Hindlimb muscle (tissue), 1 donor: ENCODE data around the gene FOXP2. TPM values are rescaled to one million over a fixed set of nuclear protein-coding genes. Genes with fewer than 3 reads are reported as not detected.
"Not testable (repeated sequence)": the region's sequence is repeated elsewhere in the genome, so short reads cannot be mapped to it uniquely, and the experiment has no call there.

Experiments used
- DNase-seq: peaks from one replicate; pipeline ENCODE4 v3.0.0-alpha.2; 2013
- polyA plus RNA-seq: library from polyadenylated mRNA; unstranded; fragments of 120-200 nt; gene quantifications from one replicate; pipeline ENCODE4 v1.2.1, GENCODE V29; 2013; ENCODE audit not compliant: insufficient read length

Gene FOXP2
- polyA plus RNA-seq = 9.3 TPM

DNA sequence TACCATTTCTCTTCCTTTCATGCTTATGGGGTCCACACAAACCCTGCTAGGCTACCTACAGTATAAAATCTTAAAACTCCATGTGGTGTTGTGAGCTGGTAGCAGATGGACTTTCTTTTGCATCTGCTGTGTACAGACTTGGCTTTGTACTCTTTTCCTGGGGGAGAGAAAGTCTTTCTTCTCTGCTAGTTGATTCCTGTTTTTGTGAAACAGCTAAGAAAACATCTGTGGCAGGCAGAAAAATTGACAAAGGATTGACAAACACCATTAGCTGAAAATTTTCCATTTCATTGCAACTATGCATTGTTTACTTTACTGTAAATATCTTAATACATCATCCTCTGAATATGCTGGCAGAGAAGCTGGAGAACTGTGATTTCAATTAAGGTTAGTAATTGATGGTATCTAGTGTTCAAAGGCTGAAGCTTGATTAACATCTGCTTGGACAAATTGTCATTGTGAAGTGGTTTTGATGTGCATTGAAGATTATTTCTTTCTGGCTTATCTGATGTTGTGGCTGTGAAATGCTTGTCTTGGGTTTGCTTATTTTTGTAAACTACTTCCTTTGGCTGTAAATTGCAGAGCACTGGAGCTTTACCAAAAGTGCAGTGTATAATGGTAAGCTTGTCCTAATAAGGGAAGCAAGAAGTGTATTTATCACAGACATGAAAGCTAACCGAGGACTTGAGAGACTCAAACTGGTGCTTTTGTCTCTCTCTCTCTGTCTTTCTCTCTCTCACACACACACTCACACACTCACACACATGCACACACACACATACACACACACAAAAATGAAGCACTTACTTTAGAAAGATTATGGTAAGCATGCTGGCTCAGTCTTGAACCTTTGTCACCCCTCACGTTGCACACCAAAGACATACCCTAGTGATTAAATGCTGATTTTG is at the start of gene FOXP2:
TSS of gene FOXP2 (plus strand) at position 660 of the 908 bp plus-strand sequence. CDS start 11,697 bp downstream, outside the sequence.
- peak; percentile 59 for DNase-seq

DNA sequence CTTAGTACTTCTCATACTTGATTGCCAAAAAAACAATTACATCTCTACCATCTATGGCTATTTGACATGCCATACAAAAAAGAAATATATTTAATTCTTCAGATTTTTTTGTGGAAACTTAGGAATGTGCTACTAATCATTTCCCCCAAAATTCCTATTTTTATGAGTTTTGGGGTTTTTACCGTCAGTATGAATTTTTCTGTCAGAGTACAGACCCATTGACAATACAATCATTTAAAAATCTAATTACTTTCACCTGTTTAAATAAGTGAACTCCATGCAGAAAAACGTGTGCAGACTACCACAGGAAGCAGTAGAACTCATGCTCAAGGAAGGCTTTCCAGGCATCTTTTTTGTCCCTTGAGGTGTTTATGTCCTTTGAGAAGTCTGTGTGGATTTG is 48.8 kb upstream of the FOXP2 start:
- no peak for DNase-seq

DNA sequence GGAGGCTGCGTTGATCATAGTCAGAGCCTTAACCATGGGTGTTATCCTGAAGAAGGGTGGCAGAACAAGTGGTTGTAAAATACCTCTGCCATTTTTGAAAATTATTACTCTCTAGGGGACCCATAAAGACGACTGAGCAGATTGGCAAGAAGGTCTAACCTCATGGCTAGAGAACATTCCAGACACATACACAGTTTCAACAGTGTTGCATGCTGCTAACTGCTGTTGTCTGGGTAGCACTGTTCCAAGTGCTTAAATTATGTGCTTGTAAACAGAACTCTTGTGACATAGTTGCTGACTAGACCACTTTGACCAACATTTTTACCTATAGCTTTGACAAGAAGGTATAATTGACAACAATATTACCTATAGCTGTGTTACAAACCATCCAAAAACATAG is 46.1 kb upstream of the FOXP2 start:
- DNase-seq = no peak

DNA sequence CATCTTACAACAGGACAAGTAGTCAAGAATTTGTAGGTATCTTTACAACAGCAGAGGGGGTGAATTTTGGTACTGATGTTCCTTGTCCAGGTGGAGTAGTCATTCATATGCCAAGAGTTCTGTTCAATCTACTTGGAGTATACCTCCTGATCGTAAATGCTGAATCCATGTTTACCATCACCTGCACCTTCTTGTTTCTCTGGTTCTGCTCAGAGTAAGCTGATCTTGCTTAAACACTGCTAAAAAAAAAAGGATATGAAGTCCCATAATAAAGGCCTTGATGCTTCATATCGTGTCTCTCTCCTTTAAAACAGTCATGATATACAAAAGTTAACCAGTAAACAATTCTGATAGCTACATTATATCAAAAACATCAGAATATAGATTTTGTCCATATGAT is 45.3 kb upstream of the FOXP2 start:
- DNase-seq = no peak

DNA sequence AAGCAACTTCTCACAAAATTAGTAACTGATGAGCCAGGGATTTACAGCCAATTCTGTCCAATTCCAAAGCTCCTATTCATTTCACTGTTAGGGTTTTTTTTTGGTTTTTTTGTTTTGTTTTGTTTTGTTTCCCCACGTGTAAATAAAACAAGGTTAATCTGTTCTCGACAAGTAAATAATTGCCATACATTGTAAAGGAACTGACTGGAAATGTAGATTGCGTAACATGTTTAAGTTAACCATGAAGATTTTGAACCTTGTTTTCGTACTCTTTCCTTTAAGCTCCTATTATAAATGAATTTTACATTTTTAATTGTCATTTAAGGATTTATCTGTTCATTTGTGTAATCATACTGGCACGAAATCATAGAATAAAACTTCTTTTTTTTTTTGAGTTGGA is 42.0 kb upstream of the FOXP2 start:
- no peak for DNase-seq

DNA sequence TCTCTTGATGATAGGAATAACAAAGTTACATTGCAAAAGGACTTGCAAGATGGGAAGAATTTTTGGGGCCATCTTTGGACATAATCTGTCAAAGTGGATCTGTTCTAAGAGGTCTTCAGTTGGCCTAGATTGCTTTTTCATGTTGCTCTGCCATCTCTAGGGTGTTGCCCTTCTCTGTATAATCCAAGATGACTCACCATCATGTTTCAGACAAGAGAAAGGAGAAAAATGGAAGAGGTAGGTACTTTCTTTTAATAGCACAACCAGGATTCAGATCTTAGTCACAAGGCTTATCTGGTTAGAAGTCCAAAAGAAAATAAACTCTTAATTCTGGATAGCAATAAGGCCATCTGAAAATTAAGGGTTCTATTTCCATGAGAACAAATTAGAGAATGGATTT is 38.7 kb upstream of the FOXP2 start:
- no peak for DNase-seq

DNA sequence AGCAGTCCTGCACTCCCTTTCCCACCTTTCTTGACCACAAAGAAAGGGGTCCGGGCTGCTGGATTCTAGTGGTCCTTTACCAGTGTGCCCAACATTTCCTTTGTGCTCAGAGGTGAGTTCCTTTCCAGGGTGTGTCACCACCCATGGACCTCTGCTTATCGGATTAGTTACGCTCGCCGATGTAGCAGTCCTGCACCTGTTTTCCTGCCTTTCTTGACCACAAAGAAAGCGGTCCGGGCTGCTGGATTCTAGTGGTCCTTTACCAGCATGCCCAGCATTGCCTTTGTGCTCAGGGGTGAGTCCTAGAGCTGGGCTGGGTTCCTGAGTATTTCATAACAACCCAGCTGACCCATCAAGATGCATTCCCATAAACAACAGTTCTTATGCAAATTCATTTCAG is 30.7 kb upstream of the FOXP2 start:
- not testable (repeated sequence) for DNase-seq

DNA sequence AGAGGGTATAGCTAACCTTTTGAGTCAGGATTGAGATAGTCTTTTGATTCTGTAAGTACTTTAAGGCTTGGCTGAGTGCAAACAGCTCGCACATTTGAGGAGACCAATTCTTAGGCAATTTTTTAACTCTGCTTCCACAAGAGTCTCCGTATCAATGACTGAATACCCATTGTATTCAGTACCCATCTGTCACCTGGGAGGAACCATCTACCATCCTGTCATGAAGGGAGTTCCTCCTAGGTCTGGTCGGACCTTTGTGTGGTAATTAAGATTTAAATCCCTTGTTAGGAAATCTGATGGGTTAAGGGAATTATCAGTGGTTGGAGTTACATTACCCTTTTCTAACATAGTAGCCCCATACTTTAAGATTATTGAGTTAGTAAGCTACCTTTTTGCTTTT is 30.3 kb upstream of the FOXP2 start:
- DNase-seq = not testable (repeated sequence)

DNA sequence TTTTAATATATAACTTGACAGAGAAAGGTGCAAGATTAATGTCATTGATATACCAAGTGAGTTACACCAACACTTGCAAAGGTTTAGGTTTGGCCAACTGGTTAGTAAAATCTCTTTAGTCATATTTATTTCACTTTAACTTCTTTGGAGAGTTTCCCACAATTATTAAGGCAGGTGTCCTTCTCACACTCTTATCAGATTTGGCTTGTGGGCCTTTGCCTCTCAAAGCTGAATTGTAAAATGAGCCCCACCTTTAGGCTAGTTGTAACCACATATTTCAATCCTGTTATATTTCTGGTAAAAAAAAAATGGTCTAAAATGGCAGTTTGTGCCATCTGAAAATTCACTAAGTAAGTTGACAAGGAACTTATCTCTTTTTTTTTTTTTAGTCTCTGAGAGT is 26.6 kb upstream of the FOXP2 start:
- DNase-seq = no peak

DNA sequence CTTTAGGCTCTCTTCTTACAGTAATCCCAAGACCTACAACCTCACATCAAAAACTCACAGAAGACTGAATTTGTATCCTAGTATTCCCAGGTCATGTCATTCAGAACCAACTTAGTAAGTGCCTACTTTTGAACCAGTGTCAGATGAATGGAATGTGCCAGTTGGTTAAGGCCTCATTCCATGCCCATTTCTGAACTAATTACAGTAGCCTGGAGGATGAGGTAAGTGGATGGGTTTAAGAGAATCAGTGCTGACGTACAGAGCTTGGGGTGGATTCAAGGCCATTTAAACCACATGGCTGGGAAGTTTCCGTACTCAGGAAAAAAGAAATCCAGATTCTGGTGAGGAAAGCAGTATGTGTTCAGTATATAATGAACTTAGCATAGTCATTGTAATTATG is 21.9 kb upstream of the FOXP2 start:
- DNase-seq = no peak

DNA sequence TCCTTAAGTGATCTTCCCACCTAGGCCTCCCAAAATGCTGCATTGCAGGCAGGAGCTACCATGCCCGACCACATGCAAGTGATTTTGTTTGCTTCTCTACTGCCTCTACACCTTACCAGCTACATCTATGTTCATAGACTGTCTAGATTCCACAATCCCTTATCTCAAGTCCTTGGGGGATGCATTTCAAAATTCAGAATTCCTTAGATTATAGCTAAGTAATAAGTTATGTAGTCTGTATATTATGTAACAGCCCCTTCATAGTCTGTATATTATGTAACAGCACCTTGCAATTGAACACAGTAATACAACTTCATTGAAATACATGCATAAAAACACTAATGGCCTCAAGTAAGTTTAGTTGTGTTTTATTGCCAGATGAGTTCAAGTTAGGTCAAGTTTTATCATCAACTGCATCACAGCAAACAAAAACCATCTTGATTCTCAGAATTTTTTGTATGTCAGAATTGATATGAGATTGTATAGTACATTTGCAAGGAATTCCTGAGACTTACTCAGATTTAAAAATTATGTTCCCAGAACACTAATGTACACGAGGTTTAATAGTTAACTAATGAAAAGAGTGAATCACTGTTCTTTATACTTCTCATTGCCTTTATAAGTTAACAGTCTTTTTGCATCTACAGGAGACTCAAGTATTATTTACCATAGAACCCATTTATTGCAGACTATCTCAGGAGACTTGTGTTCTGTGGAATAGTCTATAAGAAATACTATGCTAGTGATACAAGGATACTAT is 11.6 kb upstream of the FOXP2 start:
- no peak for DNase-seq

DNA sequence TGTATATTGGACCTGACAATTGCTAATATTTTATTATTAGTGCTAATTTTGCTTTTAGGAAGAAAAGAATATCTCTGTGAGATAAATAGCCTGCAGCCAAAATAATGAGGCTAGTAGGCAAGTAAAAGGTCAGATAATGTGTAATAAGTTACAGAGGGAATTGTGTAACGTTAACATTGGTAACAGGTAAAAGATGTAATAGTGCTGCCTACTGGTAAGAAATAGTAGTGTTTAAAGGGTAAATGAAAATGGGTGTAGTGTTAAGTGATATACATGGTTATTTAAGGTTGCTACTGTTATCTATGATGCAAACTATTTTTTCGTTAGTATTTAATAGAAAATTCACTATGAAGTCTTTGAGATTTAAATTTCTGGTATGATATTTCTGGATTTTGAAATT is 9.2 kb upstream of the FOXP2 start:
- DNase-seq = no peak

DNA sequence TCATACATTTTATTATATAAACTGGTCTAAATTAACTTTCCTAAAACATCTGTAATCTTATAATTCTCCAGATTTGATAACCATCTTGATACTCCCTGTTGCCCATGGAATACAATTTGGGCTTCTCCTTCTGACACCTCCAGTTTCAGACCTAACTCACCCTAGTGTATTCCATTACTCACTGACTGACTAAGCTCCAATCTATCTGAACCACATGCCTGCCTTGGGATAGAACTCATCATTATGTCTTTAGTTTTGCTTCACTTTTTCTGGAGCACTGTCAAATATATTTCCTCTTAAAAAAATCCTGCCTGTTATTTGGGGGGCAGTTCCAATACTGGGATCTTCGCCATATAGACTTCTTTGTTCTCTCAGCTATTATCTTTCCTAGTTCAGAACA is 4.9 kb upstream of the FOXP2 start:
- DNase-seq = no peak

DNA sequence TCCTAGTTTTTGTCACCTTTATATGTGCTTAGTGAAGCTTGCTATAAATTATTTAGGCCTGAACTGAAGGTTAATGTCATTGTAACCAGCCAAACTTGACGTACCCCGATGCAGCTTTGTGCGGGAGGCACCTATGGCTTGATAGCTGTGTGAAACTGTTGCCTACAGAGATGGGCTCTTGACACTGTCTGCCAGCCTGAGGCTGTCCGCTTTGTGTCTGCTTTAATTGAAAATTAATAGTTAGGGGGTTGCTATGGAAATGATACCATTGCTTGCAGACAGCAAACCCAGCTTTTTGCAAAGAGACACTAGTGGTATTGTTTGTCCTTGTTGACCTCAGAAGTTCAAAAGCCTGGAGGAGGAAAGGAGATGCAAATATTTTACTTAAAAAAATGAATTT is 2.1 kb upstream of the FOXP2 start:
- DNase-seq = no peak

DNA sequence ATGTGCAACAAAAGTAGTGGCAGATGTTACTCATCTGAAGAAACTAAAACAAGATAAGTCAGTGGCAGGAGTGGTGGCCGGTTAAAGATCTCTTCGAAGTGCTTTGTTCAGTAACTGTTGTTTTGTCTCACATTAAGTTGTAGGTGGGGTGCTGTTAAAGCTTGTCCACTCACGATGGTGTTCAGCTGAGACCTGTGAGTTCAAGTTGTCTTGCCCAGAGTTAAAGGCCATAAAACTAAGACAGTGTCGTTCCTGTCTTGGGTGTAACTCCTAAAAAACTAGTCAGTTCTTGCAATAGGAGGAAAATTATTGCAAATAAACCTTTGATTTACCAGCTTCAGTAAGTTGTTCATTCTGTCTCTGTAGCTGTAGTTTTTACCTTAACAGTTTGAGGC is 857 bp upstream of the FOXP2 start:
- DNase-seq = peak; percentile 19

DNA sequence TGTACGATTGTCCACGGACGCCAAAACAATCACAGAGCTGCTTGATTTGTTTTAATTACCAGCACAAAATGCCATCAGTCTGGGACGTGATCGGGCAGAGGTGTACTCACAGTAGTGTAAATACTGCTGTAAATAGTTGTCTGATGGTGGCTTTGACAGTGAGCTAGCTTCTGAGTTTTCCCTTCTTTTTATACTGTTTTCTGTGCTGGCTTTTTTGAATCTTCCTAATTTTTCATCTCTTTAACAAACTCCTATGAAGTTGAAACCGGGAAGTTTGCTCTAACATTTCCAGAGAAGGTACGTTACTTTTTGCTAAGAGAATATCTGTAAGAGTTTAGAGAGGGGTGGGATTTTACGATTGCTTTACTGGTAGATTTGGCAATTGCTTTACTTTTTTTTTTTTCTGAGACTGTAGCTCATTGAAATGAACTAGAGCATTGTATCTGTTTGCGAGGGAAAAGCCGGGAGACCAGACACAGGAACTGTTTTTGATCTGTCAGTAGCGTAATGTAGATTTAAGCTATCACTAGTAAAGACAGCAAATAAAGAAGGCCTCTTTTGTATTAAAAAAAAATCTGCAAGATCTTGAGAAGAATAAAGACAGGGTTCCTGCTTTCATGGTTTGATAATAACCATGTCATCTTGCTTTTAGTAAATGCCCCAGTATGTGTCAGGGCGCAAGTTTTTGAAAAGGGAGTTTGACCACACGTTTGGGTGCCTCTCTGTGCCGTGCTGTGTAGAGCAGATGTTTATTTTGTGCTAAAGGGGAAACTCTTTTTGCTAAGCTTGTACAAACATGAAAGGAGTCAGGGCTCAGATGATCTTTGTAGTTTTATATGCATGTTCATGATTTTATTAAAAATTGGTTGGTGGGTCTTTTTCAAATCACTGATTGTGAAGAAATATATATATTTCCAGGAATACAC is 712 bp downstream of the FOXP2 start:
- peak; percentile 12 for DNase-seq

DNA sequence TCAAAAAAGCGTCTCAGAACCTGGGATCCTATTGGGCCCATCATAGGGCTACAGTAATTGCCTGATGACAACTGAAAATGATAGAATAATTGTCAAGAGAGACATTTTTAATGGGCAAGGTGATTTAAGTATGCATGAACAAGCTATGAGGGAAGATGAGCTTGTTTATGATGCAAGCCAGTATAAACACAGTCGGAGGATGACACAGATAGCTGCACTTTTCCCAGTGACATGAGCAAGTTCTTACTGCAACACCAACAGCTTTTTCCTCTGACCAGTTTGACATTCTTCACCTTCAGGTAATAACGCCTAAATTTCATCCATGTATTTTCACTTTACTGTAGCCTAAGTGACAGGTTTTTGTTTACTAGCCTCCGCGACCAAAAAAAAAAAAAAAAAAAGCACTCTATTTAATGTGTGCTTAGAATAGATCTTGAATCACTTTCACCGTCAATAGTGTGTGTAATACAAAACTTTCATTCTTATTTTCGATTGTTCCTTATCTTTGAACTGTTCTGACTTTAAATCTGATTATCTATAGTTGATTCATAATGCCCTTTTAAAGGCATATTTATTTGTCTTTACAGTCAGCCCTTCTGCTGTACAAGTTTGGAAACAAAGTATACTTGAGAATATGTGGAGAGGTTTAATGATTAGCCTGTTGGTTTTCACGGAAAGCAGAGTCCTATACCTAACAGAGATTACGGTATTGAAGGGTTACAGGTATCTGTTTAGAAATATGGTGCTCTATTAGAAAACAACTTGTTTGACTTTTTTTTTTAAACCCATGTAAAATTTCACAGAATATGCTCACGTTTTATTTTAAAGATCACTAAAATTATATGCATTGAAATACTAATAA is 1.7 kb downstream of the FOXP2 start:
- peak; percentile 20 for DNase-seq

DNA sequence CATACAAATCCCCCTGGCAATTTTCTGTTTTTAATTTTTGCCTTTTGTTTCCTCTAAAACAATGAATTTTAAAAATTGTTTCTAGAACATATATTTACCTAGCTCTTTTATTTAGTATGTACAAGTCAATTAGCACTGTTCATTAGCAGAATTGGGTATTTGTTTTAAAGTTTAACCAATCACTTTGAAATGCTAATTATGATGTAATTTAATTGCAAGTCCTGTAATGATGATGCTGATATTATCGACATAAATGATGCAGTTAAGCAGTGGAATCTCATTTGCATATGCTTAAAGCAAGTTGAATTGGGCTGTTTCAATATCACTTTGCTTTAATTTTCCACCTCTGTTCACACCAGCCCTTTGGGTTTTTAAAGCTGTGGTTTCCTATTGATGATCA is 2.7 kb downstream of the FOXP2 start:
- DNase-seq = no peak

DNA sequence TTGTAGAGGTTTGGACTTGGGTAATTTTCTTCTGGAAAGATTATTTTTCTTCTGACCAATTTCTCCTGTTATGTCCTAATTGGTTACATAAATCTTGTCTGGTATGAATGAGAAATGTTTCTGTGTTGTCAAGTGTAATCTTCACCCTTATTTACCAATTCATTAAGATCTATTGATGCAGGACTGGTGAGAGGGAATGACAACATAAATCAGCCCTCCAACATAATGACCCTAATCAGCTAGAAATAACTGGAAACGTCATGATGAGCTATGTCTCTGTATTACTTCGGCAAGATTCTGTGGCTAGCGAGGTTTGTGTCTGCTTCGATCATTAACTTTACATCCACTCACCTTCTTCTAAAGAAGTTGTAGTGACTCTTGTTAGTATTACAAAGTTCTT is 3.5 kb downstream of the FOXP2 start:
- no peak for DNase-seq

DNA sequence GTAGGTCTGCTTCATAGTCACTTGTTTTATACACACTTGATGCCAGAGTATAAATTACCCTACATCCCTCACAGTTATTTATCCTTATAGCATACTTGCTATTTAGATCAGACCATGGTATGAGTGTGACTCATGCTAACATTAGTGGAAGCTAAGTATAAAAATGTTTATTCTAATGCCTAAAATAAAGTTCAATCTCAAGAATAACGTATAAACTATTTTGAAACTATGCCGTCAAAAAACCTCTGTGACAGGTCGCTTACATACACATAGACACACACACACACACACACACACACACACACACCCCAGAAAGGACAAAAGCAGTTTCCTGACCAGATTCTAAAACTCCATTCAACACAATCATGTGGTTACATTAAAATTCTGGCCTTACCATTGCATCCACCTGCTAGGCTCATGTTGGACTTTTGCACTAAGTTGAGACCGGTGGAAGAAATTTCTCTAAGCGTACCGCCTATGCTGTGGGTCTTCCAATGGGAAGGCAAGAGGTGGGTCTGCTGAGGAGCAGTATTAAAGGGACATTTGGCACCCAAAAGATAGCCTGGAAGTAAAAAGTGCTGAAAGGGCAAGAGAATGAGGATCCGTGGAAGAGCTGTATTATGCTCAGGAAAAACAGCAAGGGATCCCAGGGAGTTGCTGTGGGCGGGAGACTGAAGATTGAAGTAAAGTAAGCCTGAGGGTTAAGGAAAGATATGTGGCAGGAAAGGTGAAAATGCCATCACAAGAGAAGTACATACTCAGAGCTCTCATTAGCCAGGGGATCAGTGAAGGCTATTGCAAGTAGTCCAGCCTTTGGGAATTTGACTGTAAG is 5.0 kb downstream of the FOXP2 start:
- no peak for DNase-seq
